ENCODE data around the gene FMO3.

The FMO3 gene

DNA sequence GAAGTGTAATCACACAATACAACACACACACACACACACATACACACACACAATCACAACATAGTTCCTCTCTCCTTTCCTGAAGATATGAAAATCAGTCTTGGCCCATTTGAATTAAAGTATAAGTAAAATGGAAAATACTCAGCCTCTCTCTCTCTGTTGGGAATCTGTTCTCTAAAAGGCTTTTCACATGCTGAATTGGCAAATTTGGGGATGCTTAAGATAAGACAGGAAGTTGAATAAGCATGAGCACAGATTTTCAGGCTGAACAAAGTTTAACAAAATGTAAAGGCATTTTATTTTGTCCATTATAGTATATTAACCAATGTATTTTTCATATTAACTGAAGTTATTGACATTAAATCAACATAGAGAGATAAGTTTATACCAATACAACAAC lies 70.7 kb downstream of the FMO3 start:
- no peak for DNase-seq (ENCODE audit: low read depth)

DNA sequence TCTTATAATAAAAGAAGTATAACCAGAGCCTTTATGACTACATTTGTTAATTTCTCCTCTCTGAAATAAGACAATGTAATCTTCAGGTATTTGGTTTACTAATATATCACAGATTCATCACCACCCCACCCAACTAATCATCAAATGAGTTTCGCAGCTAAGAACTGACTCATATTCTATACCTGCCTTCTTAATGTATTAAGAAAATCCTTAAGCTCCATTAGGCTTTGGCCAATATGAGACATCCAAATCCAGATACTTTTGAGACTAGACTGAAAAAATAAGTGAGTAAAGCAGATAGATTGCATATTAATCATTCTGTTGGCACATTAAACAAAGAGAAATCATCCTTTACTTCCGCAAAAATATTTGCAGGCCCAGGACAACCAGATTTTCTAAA lies 75.7 kb downstream of the FMO3 start:
- TF ChIP-seq, protein P1, sequence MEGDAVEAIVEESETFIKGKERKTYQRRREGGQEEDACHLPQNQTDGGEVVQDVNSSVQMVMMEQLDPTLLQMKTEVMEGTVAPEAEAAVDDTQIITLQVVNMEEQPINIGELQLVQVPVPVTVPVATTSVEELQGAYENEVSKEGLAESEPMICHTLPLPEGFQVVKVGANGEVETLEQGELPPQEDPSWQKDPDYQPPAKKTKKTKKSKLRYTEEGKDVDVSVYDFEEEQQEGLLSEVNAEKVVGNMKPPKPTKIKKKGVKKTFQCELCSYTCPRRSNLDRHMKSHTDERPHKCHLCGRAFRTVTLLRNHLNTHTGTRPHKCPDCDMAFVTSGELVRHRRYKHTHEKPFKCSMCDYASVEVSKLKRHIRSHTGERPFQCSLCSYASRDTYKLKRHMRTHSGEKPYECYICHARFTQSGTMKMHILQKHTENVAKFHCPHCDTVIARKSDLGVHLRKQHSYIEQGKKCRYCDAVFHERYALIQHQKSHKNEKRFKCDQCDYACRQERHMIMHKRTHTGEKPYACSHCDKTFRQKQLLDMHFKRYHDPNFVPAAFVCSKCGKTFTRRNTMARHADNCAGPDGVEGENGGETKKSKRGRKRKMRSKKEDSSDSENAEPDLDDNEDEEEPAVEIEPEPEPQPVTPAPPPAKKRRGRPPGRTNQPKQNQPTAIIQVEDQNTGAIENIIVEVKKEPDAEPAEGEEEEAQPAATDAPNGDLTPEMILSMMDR (IDR thresholded peaks at IDR 0.05; ENCODE audit: insufficient read depth, low read depth, low read length, missing control alignments) = no peak
- peak; percentile 95 for DNase-seq (ENCODE audit: low read depth)
- no peak overlapping the region for H3K4me3 ChIP-seq (ENCODE audit: low read length)

More for the DNA sequence above, 70.7 kb downstream of the FMO3 start:
- TF ChIP-seq, protein P1 (IDR thresholded peaks at IDR 0.05; ENCODE audit: insufficient read depth, low read depth, low read length, missing control alignments) = no peak
- H3K4me3 ChIP-seq (ENCODE audit: low read length) = no peak overlapping the region
